Stimulated activated CD8-positive, alpha-beta memory T cell treated with anti-CD3 and anti-CD28 coated beads, Interleukin-15, amount 100 ng/mL, for 1 hour (primary cell): ENCODE results near the gene TIPRL.
A peak's percentile ranks its signal among the peaks of the same experiment; 100 is the strongest.
"Not testable (repeated sequence)": the region's sequence is repeated elsewhere in the genome, so short reads cannot be mapped to it uniquely, and the experiment has no call there.

Experiments used
- DNase-seq: peaks from one replicate; pipeline ENCODE4 v3.0.0-alpha.2; 2020; ENCODE audit warnings: low read depth

TIPRL gene

GRCh38 chr1:168178638-168179437 is at the start of gene TIPRL:
TSS of gene TIPRL (plus strand) at chr1:168178962. CDS start at chr1:168179078, 116 bp downstream.
- peak; percentile 86 for DNase-seq

GRCh38 chr1:168129933-168130332 is 48.8 kb upstream of the TIPRL start:
- no peak for DNase-seq

GRCh38 chr1:168134132-168134531 is 44.6 kb upstream of the TIPRL start:
- DNase-seq: no peak

GRCh38 chr1:168134642-168135041 is 44.1 kb upstream of the TIPRL start:
- DNase-seq: no peak

- DNase-seq: no peak
Measured at GRCh38 chr1:168135116-168135920, 43.4 kb upstream of the TIPRL start.

GRCh38 chr1:168135921-168136708 is 42.6 kb upstream of the TIPRL start:
- no peak for DNase-seq

- no peak for DNase-seq
Measured at GRCh38 chr1:168136709-168137514, 41.9 kb upstream of the TIPRL start, which contains the start of gene GPR161. TSS of gene GPR161 (minus strand) at chr1:168136930. CDS start at chr1:168104850, 32,080 bp downstream.

GRCh38 chr1:168137515-168137821 is 41.3 kb upstream of the TIPRL start:
- no peak for DNase-seq

GRCh38 chr1:168138134-168138533 is 40.6 kb upstream of the TIPRL start:
- no peak for DNase-seq

- DNase-seq: no peak
Measured at GRCh38 chr1:168139070-168139469, 39.7 kb upstream of the TIPRL start.

GRCh38 chr1:168141871-168142385 is 36.8 kb upstream of the TIPRL start:
- DNase-seq: no peak

- DNase-seq: peak; percentile 78
Measured at GRCh38 chr1:168145184-168146159, 33.3 kb upstream of the TIPRL start.

- no peak for DNase-seq
Measured at GRCh38 chr1:168146160-168146539, 32.6 kb upstream of the TIPRL start.

GRCh38 chr1:168146626-168147025 is 32.1 kb upstream of the TIPRL start:
- DNase-seq: no peak

- DNase-seq: no peak
Measured at GRCh38 chr1:168148916-168149315, 29.8 kb upstream of the TIPRL start.

- DNase-seq: no peak
Measured at GRCh38 chr1:168150283-168150682, 28.5 kb upstream of the TIPRL start.

GRCh38 chr1:168151935-168152334 is 26.8 kb upstream of the TIPRL start:
- DNase-seq: no peak

GRCh38 chr1:168154707-168155106 is 24.1 kb upstream of the TIPRL start:
- DNase-seq: not testable (repeated sequence)

- DNase-seq: no peak
Measured at GRCh38 chr1:168155910-168156309, 22.9 kb upstream of the TIPRL start.

GRCh38 chr1:168157638-168158037 is 21.1 kb upstream of the TIPRL start:
- no peak for DNase-seq
